HEK293T (cell line): ENCODE measurements around the gene CA7.

Experiments
- CTCF ChIA-PET: fragments of 350-600 bp; formaldehyde crosslinking; extraction: SDS; loops from one replicate; lab custom pipeline; 2021; ENCODE audit warnings: antibody characterized with exemption, inconsistent platforms; lab: Yijun Ruan, JAX
- POLR2A ChIA-PET: fragments of 350-600 bp; formaldehyde crosslinking; extraction: SDS; loops from one replicate; lab custom pipeline; 2020; ENCODE audit warnings: antibody characterized with exemption, inconsistent platforms; lab: Yijun Ruan, JAX
- DNase-seq: peaks from one replicate; pipeline ENCODE4 v3.0.0; 2012; ENCODE audit warnings: mixed read lengths; ENCODE audit errors: extremely low spot score
- ARNT ChIP-seq: fragments of 450-650 bp; IDR thresholded peaks from 2 replicates; pipeline ENCODE4 v1.6.1; 2017; ENCODE audit warnings: mild to moderate bottlenecking
- BHLHE40 ChIP-seq: fragments of 450-650 bp; IDR thresholded peaks from 2 replicates; pipeline ENCODE4 v1.6.1; 2016; ENCODE audit warnings: mild to moderate bottlenecking, moderate library complexity, borderline replicate concordance
- CTBP1 ChIP-seq: fragments of 450-650 bp; IDR thresholded peaks from 2 replicates; pipeline ENCODE4 v1.6.1; 2016; ENCODE audit warnings: borderline replicate concordance
- ELF4 ChIP-seq: fragments of 450-650 bp; IDR thresholded peaks from 2 replicates; pipeline ENCODE4 v1.6.1; 2017; ENCODE audit warnings: antibody characterized with exemption
- FOXA1 ChIP-seq: fragments of 450-650 bp; IDR thresholded peaks from 2 replicates; pipeline ENCODE4 v1.6.1; 2016; ENCODE audit warnings: mild to moderate bottlenecking
- FOXK2 ChIP-seq: fragments of 450-650 bp; IDR thresholded peaks from 2 replicates; pipeline ENCODE4 v1.6.1; 2016; ENCODE audit warnings: mild to moderate bottlenecking
- FOXM1 ChIP-seq: fragments of 450-650 bp; IDR thresholded peaks from 2 replicates; pipeline ENCODE4 v1.6.1; 2017; ENCODE audit warnings: mild to moderate bottlenecking, borderline replicate concordance
- HDGF ChIP-seq: fragments of 450-650 bp; IDR thresholded peaks from 2 replicates; pipeline ENCODE4 v1.6.1; 2017; ENCODE audit warnings: antibody characterized with exemption, borderline replicate concordance
- L3MBTL2 ChIP-seq: fragments of 450-650 bp; conservative IDR thresholded peaks from 2 replicates; pipeline ENCODE4 v1.6.1; 2016; ENCODE audit warnings: mild to moderate bottlenecking
- LEF1 ChIP-seq: fragments of 450-650 bp; IDR thresholded peaks from 2 replicates; pipeline ENCODE4 v1.6.1; 2017; ENCODE audit warnings: mild to moderate bottlenecking, borderline replicate concordance
- NFRKB ChIP-seq: fragments of 450-650 bp; IDR thresholded peaks from 2 replicates; pipeline ENCODE4 v1.6.1; 2016; ENCODE audit warnings: mild to moderate bottlenecking, moderate library complexity
- SP1 ChIP-seq: fragments of 450-650 bp; IDR thresholded peaks from 2 replicates; pipeline ENCODE4 v1.6.1; 2017
- SUZ12 ChIP-seq: fragments of 450-650 bp; IDR thresholded peaks from 2 replicates; pipeline ENCODE4 v1.6.1; 2016; ENCODE audit warnings: mild to moderate bottlenecking
- TARDBP ChIP-seq: fragments of 450-650 bp; IDR thresholded peaks from 2 replicates; pipeline ENCODE4 v1.6.1; 2016
- ZNF384 ChIP-seq: fragments of 450-650 bp; IDR thresholded peaks from 2 replicates; pipeline ENCODE4 v1.6.1; 2016
- TF ChIP-seq, protein P1 (sequence below): fragments of 450-650 bp; IDR thresholded peaks from 2 replicates; pipeline ENCODE4 v1.6.1; 2016

CA7 gene

DNA sequence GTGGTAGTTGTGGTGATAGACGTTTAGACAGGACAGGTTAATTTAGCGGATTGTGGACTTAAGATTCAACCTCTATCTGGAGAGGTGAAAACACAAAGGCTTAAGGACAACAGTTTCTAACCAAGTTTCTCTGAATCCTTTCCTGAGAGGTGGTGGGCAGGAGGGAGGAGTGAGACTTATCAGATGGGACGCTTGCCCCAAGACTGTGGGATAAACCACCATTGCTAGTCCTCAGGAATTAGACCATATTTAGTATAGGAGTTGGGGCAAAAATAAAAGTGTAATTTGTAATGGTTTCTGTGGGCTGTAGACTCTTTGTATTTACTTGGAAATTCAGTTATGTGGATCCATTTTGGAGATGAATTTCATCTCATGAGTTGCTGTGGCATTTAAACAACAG lies 42.7 kb downstream of the CA7 start:
- POLR2A ChIA-PET = no interaction called here
- TF ChIP-seq SP1 (no peak), BHLHE40 (no peak), FOXM1 (no peak), L3MBTL2 (no peak), TARDBP (no peak), FOXA1 (no peak), LEF1 (no peak)
- CTCF ChIA-PET = no interaction called here
- DNase-seq = no peak

DNA sequence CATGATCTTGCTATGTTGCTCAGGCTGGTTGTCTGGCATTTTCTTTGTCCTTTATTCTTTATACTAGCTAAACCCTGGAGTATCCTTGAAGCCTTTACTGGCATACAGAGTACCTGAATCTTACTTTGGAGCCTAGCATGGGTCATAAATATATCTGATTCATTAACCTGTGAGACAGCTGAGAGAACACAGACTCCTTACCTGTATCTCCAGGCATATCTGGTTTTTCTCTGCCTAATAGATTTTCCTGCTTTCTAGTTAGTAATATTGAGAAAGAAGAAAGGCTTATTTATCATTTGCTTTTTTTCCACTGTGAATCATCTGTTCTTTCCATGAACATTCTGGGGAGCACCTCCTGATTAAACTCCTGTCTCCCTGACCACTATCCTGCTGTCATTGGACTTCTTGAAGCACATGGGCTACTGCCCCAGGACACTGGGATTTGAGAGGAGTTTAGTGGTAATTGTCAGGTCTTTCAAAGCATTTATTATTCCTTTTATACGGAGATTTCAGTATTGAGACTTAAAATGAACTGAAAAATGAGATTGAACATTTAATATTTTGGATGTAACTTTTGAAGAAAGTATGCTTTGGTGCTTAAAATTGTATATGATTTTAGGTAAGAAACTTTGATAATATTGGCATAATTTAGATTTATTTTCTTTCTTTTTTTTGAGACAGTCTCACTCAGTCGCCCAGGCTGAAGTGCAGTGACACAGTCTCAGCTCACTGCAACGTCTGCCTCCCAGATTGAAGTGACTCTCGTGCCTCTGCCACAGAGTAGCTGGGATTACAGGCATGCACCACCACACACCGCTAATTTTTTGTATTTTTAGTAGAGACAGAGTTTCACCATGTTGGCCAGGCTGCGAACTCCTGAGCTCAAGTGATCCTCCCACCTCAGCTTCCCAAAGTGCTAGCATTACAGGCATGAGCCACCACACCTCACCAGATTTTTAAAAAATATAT lies 44.7 kb downstream of the CA7 start:
- DNase-seq = no peak
- ChIA-PET CTCF (interaction anchor here (0.5 to 0.6 kb wide), 4 partner anchors 21 to 370 kb away, joined by 3 to 6 read pairs (median 4); no protein-coding TSS in a partner anchor), POLR2A (interaction anchor here (1.1 to 1.8 kb wide), 2 partner anchors 8 kb away, joined by 3 to 5 read pairs; partner anchors contain the start of gene PDP2)
- TF ChIP-seq SUZ12 (no peak), CTBP1 (no peak), TARDBP (no peak), HDGF (no peak), ARNT (no peak), FOXA1 (no peak), NFRKB (no peak), SP1 (no peak), LEF1 (no peak), FOXM1 (no peak), L3MBTL2 (no peak), ELF4 (no peak), BHLHE40 (no peak), FOXK2 (no peak), ZNF384 (no peak)
- TF ChIP-seq, protein P1, sequence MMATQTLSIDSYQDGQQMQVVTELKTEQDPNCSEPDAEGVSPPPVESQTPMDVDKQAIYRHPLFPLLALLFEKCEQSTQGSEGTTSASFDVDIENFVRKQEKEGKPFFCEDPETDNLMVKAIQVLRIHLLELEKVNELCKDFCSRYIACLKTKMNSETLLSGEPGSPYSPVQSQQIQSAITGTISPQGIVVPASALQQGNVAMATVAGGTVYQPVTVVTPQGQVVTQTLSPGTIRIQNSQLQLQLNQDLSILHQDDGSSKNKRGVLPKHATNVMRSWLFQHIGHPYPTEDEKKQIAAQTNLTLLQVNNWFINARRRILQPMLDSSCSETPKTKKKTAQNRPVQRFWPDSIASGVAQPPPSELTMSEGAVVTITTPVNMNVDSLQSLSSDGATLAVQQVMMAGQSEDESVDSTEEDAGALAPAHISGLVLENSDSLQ = no peak

DNA sequence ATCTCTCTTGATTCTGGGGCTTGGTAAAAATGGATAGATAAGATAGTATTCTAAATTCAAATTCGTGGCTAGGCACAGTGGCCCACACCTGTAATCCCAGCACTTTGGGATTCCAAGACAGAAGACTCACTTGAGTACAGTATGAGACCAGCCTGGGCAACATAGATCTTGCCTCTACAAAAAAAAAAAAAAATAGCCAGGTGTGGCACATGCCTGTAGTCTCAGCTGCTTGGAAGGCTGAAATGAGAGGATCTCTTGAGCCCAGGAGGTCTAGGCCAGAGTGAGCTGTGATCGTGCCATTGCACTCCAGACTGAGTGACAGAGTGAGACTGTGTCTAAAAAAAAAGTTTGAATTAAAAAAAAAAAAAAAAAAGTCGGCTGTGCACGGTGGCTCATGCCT lies 45.4 kb downstream of the CA7 start:
- no peak for DNase-seq
- ChIA-PET CTCF (interaction anchor here (0.6 kb wide), 2 partner anchors 20 to 225 kb away, joined by 3 to 5 read pairs; no protein-coding TSS in a partner anchor), POLR2A (interaction anchor here (1.8 kb wide), 1 partner anchor 9 kb away, joined by 5 read pairs; the partner anchor contains the start of gene PDP2)
- TF ChIP-seq HDGF = no peak
- TF ChIP-seq ARNT = no peak
- no peak for TF ChIP-seq L3MBTL2
- TF ChIP-seq FOXK2 = no peak
- TF ChIP-seq, protein P1 = no peak
- no peak for TF ChIP-seq BHLHE40
- no peak for TF ChIP-seq ZNF384
- no peak for TF ChIP-seq FOXM1
- TF ChIP-seq TARDBP = no peak
- no peak for TF ChIP-seq SP1
- no peak for TF ChIP-seq CTBP1

DNA sequence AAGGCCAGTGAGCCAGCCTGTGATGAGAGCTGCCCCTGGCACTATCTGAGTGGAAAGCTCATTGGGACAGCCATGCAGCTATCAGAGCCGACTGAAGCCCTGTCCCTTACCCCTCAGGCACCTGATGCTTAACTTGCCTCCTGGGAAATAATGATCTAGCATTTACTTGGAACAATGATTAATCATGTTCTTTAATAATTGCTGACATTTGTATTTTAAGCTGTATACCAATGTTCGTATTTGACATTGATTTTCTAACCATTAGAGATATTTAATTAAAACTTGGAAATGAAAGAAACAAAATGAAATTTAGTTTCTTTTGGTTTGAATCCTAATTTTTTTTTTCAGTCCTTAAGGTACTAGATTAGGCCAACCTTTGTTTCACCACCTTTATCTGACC lies 46.6 kb downstream of the CA7 start:
- ChIA-PET CTCF (interaction anchor here (0.7 to 0.8 kb wide), 2 partner anchors 53 to 282 kb away, joined by 3 read pairs; no protein-coding TSS in a partner anchor), POLR2A (interaction anchor here (1.1 to 1.8 kb wide), 2 partner anchors 10 to 60 kb away, joined by 3 to 5 read pairs; partner anchors contain the start of genes NAE1 and PDP2)
- TF ChIP-seq L3MBTL2 (no peak), FOXM1 (no peak), SUZ12 (no peak), ARNT (no peak), HDGF (no peak), SP1 (no peak), ELF4 (no peak), TARDBP (no peak), BHLHE40 (no peak), LEF1 (no peak), FOXK2 (no peak), CTBP1 (no peak), FOXA1 (no peak)
- TF ChIP-seq, protein P1 = no peak
- no peak for DNase-seq

DNA sequence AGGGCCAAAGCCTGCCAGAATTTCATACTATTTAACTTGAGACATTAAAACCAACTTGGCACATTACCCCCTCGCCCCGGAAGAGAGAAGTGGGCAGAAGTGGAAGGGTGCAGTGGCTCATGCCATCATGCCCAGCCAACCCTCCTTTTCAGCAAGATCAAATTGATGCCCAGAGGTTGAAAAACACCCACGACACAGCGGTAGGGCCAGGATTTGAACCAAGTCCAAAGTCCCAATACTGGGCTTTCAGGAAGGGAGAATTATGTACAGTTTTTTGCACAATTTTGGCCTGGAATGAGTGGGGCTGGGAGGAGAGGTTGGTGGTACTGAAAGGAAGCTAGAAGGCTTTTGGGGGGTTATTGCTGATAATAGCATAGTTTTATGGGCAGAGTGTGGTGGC lies 47.1 kb downstream of the CA7 start:
- no peak for TF ChIP-seq FOXK2
- ChIA-PET CTCF (interaction anchor here (1.0 to 1.7 kb wide), 2 partner anchors 35 to 37 kb away, joined by 3 to 5 read pairs; no protein-coding TSS in a partner anchor), POLR2A (interaction anchor here (1.1 kb wide), 1 partner anchor 61 kb away, joined by 3 read pairs; the partner anchor contains the start of gene NAE1)
- no peak for DNase-seq
